Liver (tissue), 9 donors: ENCODE results near the gene GPR6. TPM values are rescaled to one million over a fixed set of nuclear protein-coding genes. Genes with fewer than 3 reads are reported as not detected.

ENCODE experiments used
- DNase-seq: peaks from one replicate; pipeline ENCODE4 v3.0.0-alpha.2; 2017; ENCODE audit warnings: low spot score
- H3K27ac ChIP-seq, 2 donors: one replicate each; pipeline ENCODE4 v1.7.0; 2013; ENCODE audit warnings: inconsistent platforms in 2 of 2, low read length in 2 of 2, control low read depth in 1 of 2, low read depth in 1 of 2, mild to moderate bottlenecking in 1 of 2
- H3K27me3 ChIP-seq, 4 donors: one replicate each; pipeline versions ENCODE4 v1.6.1 to v1.7.0; 2013; ENCODE audit warnings: low read length in 3 of 4, inconsistent platforms in 1 of 4, mild to moderate bottlenecking in 1 of 4, moderate library complexity in 1 of 4; ENCODE audit not compliant: control insufficient read depth in 4 of 4, insufficient read depth in 4 of 4
- H3K36me3 ChIP-seq, 4 donors: one replicate each; pipeline versions ENCODE4 v1.6.1 to v1.7.0; 2013; ENCODE audit warnings: low read length in 3 of 4, mild to moderate bottlenecking in 3 of 4, low read depth in 1 of 4, moderate library complexity in 1 of 4; ENCODE audit not compliant: control insufficient read depth in 4 of 4, insufficient read depth in 3 of 4
- H3K4me1 ChIP-seq, 4 donors: one replicate each; pipeline versions ENCODE4 v1.6.1 to v1.7.0; 2013; ENCODE audit warnings: low read length in 3 of 4, mild to moderate bottlenecking in 3 of 4, moderate library complexity in 1 of 4; ENCODE audit not compliant: control insufficient read depth in 4 of 4, insufficient read depth in 4 of 4
- H3K4me3 ChIP-seq, 3 donors: one replicate each; pipeline versions ENCODE4 v1.6.1 to v1.7.0; 2013; ENCODE audit warnings: low read length in 3 of 3, control low read depth in 1 of 3, low read depth in 1 of 3, mild to moderate bottlenecking in 1 of 3
- H3K9ac ChIP-seq, 2 donors: one replicate each; pipeline ENCODE4 v1.7.0; 2013; ENCODE audit warnings: low read length in 2 of 2, mild to moderate bottlenecking in 2 of 2, moderate library complexity in 2 of 2, control low read depth in 1 of 2, low read depth in 1 of 2
- H3K9me3 ChIP-seq, 4 donors: one replicate each; pipeline versions ENCODE4 v1.6.1 to v1.7.0; 2013; ENCODE audit warnings: low read length in 3 of 4; ENCODE audit not compliant: control insufficient read depth in 4 of 4
- EGR1 ChIP-seq, 2 donors: IDR thresholded peaks; 2 replicates each; pipeline ENCODE4 v1.6.1; 2016 to 2018; ENCODE audit warnings: antibody characterized with exemption in 2 of 2, low read depth in 2 of 2
- FOXA1 ChIP-seq: IDR thresholded peaks from 2 replicates; pipeline ENCODE4 v1.6.1; 2016; ENCODE audit warnings: antibody characterized with exemption
- FOXA2 ChIP-seq: IDR thresholded peaks from 2 replicates; pipeline ENCODE4 v1.6.1; 2016; ENCODE audit warnings: antibody characterized with exemption
- HNF4A ChIP-seq, 2 donors: conservative IDR thresholded peaks; 2 replicates each; pipeline ENCODE4 v1.6.1; 2016; ENCODE audit warnings: antibody characterized with exemption in 2 of 2, mild to moderate bottlenecking in 2 of 2
- HNF4G ChIP-seq: IDR thresholded peaks from 2 replicates; pipeline ENCODE4 v1.6.1; 2016; ENCODE audit warnings: antibody characterized with exemption
- NR2F2 ChIP-seq: IDR thresholded peaks from 2 replicates; pipeline ENCODE4 v1.6.1; 2016; ENCODE audit warnings: antibody characterized with exemption
- RAD21 ChIP-seq, 2 donors: IDR thresholded peaks; 2 replicates each; pipeline ENCODE4 v1.6.1; 2016; ENCODE audit warnings: antibody characterized with exemption in 2 of 2, mild to moderate bottlenecking in 2 of 2
- REST ChIP-seq: IDR thresholded peaks from 2 replicates; pipeline ENCODE4 v1.6.1; 2016; ENCODE audit warnings: antibody characterized with exemption, mild to moderate bottlenecking
- RXRA ChIP-seq, 2 donors: IDR thresholded peaks; 2 replicates each; pipeline ENCODE4 v1.6.1; 2017 to 2018; ENCODE audit warnings: antibody characterized with exemption in 2 of 2, mild to moderate bottlenecking in 1 of 2
- SP1 ChIP-seq: IDR thresholded peaks from 2 replicates; pipeline ENCODE4 v1.6.1; 2018; ENCODE audit warnings: antibody characterized with exemption, mild to moderate bottlenecking
- TAF1 ChIP-seq: conservative IDR thresholded peaks from 2 replicates; pipeline ENCODE4 v1.6.1; 2016; ENCODE audit warnings: antibody characterized with exemption, mild to moderate bottlenecking
- YY1 ChIP-seq: IDR thresholded peaks from 2 replicates; pipeline ENCODE4 v1.6.1; 2016; ENCODE audit warnings: antibody characterized with exemption, mild to moderate bottlenecking
- ZBTB33 ChIP-seq: IDR thresholded peaks from 2 replicates; pipeline ENCODE4 v1.6.1; 2016; ENCODE audit warnings: antibody characterized with exemption
- WGBS: extraction: QIAGEN DNeasy Blood & Tissue Kit; methylation state at CpG from one replicate; pipeline ENCODE4 v1.1.7; 2013; 5-methylcytosine and 5-hydroxymethylcytosine counted together
- polyA plus RNA-seq, 2 donors: library from polyadenylated mRNA; stranded (reverse) in 1 of 2; unstranded in 1 of 2; fragments of 200-250 nt in 1 of 2; fragments of >200 nt in 1 of 2; fragmentation: Nextera tagmentation in 1 of 2; extraction: Ambion mirVana in 1 of 2; gene quantifications; one replicate each; pipeline versions ENCODE4 v1.2.1 to v1.2.3, GENCODE V29; 2013 to 2015
- total RNA-seq, 2 donors: library from RNA; depleted of rRNA; stranded (reverse); fragments of >200 nt; gene quantifications; one replicate each; pipeline ENCODE4 v1.2.3, GENCODE V29; 2014
- TF ChIP-seq, protein P1 (sequence below): IDR thresholded peaks from 2 replicates; pipeline ENCODE4 v1.6.1; 2016; ENCODE audit warnings: antibody characterized with exemption
- TF ChIP-seq, protein P2 (sequence below): IDR thresholded peaks from 2 replicates; pipeline ENCODE4 v1.6.1; 2016; ENCODE audit warnings: antibody characterized with exemption
- TF ChIP-seq, protein P3 (sequence below): fragments of 150-350 bp; IDR thresholded peaks from 2 replicates; pipeline ENCODE4 v1.5.1; 2017; ENCODE audit warnings: improper control_type of control experiment, low read depth, low read length; ENCODE audit not compliant: missing input control
- donor health status: healthy.
- donor health status: healthy.
- donor health status: healthy.
- donor health status: healthy.
- donor health status: healthy.

Gene GPR6
- total and polyA plus RNA-seq, 4 donors, result not detected

DNA sequence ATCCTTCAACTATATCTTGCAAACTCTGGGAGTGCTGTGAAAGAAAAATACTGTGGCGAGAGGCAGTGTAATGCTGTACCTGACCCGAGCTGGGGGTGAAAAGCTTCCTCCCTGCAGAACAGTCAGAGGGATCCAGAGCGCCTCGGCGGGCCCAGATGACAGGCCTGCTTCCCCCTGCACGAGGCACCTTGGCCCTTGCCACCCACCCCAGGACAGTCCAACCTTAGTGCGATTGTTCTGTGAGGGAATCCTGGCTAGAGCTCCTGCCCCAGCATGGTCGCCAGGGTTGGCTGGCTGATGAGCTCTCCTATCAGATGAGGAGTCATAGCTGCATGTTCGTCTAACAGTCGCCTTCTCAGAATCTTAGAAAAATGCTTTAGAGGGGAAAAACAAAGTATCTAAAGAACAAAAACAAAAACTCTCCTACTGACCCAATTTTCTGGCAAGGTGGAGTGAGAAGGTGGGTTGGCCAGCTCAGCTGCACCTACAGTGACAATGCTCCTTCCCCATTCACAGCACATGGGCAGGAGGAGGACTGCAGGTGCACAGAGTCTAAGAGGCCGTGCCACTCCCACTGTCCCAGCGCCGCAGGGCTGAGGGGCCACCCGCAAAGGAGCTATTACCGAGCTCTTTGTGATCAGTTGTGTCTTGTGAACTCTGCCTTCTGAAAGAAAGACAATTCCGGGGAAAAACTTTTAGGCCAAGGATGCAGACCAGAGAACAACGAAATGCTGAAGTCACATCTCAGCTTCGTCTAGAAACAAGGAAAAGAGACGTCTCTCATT lies 28.6 kb upstream of the GPR6 start (continued):
- TF ChIP-seq REST, result no peak
- TF ChIP-seq RAD21 (IDR thresholded peaks at IDR 0.05), result no peak

DNA sequence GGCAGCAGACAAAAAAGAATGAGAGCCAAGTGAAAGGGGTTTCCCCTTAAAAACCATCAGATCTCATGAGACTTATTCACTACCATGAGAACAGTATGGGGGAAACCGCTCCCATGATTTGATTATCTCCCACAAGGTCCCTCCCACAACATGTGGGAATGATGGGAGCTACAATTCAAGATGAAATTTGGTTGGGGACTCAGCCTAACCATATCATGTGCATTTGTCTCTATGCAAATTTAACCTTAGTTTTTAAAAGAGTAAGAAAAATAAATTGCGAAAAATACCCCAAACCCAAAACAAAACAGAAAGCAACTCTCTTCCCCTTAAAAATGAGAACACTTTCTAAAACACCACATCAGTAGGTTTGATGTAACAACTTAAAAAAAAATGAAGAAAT lies 22.6 kb upstream of the GPR6 start:
- Histone ChIP-seq H3K27me3 (no peaks in the 10 kb centered on the region), H3K9me3 (peaks cover 0 to 3% (median 0%) of the 10 kb centered on the region in 4 donors), H3K4me3 (no peak overlapping the region), H3K4me1 (no peaks in the 10 kb centered on the region), H3K9ac (no peak overlapping the region), H3K36me3 (no peaks in the 10 kb centered on the region), H3K27ac (no peak overlapping the region)
- WGBS, result 89% methylated on average over 2 of the region's 2 CpGs
- TF ChIP-seq RXRA (IDR thresholded peaks at IDR 0.05) (no peak), FOXA2 (no peak), RAD21 (IDR thresholded peaks at IDR 0.05) (no peak), FOXA1 (no peak), NR2F2 (no peak), REST (no peak), SP1 (no peak), HNF4G (no peak)
- TF ChIP-seq, protein P1, sequence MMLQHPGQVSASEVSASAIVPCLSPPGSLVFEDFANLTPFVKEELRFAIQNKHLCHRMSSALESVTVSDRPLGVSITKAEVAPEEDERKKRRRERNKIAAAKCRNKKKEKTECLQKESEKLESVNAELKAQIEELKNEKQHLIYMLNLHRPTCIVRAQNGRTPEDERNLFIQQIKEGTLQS, result no peak
- TF ChIP-seq, protein P2, sequence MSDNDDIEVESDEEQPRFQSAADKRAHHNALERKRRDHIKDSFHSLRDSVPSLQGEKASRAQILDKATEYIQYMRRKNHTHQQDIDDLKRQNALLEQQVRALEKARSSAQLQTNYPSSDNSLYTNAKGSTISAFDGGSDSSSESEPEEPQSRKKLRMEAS, result no peak
- DNase-seq, result no peak

DNA sequence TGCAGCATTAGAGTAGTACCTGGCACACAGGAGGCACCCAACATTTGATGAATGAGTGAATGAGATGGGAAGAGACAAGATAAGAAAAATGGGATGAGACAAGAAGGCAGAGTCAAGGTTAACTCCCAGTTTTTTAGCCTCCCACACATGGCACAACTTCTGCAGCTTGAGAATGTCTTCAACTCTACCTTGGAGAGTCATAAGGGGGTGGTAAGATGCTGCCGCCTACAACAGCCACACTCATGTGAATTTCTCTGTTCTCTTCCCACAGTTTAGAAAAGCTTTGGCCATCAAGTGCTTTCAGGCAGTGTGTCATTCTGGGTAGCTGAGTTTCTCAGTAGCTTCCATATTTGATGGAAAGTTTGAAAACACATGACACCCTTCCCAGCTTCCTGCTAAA lies 19.5 kb upstream of the GPR6 start:
- Histone ChIP-seq H3K9me3 (peaks cover 0 to 3% (median 2%) of the 10 kb centered on the region in 4 donors), H3K4me1 (no peaks in the 10 kb centered on the region), H3K4me3 (no peak overlapping the region), H3K9ac (no peak overlapping the region), H3K36me3 (no peaks in the 10 kb centered on the region), H3K27ac (no peak overlapping the region), H3K27me3 (no peaks in the 10 kb centered on the region)
- 80% methylated on average over 1 of the region's 1 CpG for WGBS
- no peak for DNase-seq
- TF ChIP-seq, protein P3, sequence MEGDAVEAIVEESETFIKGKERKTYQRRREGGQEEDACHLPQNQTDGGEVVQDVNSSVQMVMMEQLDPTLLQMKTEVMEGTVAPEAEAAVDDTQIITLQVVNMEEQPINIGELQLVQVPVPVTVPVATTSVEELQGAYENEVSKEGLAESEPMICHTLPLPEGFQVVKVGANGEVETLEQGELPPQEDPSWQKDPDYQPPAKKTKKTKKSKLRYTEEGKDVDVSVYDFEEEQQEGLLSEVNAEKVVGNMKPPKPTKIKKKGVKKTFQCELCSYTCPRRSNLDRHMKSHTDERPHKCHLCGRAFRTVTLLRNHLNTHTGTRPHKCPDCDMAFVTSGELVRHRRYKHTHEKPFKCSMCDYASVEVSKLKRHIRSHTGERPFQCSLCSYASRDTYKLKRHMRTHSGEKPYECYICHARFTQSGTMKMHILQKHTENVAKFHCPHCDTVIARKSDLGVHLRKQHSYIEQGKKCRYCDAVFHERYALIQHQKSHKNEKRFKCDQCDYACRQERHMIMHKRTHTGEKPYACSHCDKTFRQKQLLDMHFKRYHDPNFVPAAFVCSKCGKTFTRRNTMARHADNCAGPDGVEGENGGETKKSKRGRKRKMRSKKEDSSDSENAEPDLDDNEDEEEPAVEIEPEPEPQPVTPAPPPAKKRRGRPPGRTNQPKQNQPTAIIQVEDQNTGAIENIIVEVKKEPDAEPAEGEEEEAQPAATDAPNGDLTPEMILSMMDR, result no peak
- TF ChIP-seq FOXA1 (no peak), NR2F2 (no peak), YY1 (no peak), ZBTB33 (no peak), RAD21 (IDR thresholded peaks at IDR 0.05) (no peak), TAF1 (no peak), SP1 (no peak), HNF4A (conservative IDR thresholded peaks at IDR 0.05) (no peak), EGR1 (IDR thresholded peaks at IDR 0.05; ENCODE audit: low read depth in 2 of 2) (no peak)
- TF ChIP-seq, protein P2, result no peak
